ENCODE results near the gene GCNA. TPM values are rescaled to one million over a fixed set of nuclear protein-coding genes. Genes with fewer than 3 reads are reported as not detected.
"Not testable (repeated sequence)": the region's sequence is repeated elsewhere in the genome, so short reads cannot be mapped to it uniquely, and the experiment has no call there.

The GCNA gene
- total RNA-seq, 1 experiment from 2014 or later, result 2.9 TPM

DNA sequence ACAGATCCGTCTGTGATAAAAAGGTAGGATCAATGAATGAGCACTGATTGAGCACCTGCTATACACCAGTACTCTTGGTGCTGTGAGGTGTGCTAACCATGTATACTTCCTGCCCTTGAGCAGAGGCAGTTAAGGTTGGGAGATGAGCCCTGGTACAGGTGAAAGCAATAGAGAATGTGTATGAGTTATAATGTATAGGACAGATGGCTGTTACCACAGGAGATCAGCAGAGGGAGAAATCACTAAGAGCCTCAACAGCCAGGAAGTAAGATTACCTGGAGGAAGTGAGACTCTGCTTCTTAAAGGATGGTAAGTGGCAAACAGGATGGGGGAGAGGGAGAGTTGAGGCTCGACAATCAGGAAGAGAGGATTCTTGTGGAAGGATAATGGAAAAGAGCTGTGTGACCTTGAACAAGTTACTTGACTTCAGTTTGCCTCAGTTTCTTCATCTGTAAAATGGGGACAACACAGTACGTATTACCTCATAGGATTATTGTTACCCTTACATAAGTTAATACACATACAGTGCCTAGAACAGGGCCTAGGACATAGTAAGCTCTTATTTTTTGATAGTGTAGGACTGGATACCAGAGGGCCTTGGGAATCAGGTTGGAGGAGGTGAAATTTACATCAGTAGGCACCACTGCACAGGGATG, 31.0 kb downstream of the GCNA start:
- H3K4me2 ChIP-seq (ENCODE audit: low read length), result no peak overlapping the region
- TF ChIP-seq EZH2phosphoT487 (IDR thresholded peaks at IDR 0.05; ENCODE audit: borderline replicate concordance, low read length) (no peak), EZH2 (IDR thresholded peaks at IDR 0.05; ENCODE audit: low read length, unreplicated experiment) (no peak)
- TF ChIP-seq, protein P1, sequence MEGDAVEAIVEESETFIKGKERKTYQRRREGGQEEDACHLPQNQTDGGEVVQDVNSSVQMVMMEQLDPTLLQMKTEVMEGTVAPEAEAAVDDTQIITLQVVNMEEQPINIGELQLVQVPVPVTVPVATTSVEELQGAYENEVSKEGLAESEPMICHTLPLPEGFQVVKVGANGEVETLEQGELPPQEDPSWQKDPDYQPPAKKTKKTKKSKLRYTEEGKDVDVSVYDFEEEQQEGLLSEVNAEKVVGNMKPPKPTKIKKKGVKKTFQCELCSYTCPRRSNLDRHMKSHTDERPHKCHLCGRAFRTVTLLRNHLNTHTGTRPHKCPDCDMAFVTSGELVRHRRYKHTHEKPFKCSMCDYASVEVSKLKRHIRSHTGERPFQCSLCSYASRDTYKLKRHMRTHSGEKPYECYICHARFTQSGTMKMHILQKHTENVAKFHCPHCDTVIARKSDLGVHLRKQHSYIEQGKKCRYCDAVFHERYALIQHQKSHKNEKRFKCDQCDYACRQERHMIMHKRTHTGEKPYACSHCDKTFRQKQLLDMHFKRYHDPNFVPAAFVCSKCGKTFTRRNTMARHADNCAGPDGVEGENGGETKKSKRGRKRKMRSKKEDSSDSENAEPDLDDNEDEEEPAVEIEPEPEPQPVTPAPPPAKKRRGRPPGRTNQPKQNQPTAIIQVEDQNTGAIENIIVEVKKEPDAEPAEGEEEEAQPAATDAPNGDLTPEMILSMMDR (conservative IDR thresholded peaks at IDR 0.05; ENCODE audit: low read depth, low read length), result no peak
- no peak overlapping the region for H2AFZ ChIP-seq (ENCODE audit: low read length)
- no peak overlapping the region for H3K4me3 ChIP-seq (ENCODE audit: low read length)
- DNase-seq (no peak), ATAC-seq (no peak)
- no peak overlapping the region for H3K27ac ChIP-seq (ENCODE audit: low read length)
- H3K79me2 ChIP-seq (ENCODE audit: low read length), result no peaks in the 10 kb centered on the region
- no peaks in the 10 kb centered on the region for H4K20me1 ChIP-seq (ENCODE audit: low read length)
- H3F3A ChIP-seq (ENCODE audit: low read length, unreplicated experiment), result no peaks in the 10 kb centered on the region
- no peaks in the 10 kb centered on the region for H3K27me3 ChIP-seq (ENCODE audit: low read length)
- ChIA-PET CTCF (no interaction called here), POLR2A (ENCODE audit: unreplicated experiment) (no interaction called here)
- H3K9me3 ChIP-seq (ENCODE audit: low read length), result no peaks in the 10 kb centered on the region
- H3K9me2 ChIP-seq (replicated peaks; ENCODE audit: low read length), result no peaks in the 10 kb centered on the region
- H3K36me3 ChIP-seq (ENCODE audit: low read depth, low read length), result peaks cover 13% of the 10 kb centered on the region; the same call in 1 of the 2 replicates
- no peak overlapping the region for H3K9ac ChIP-seq (ENCODE audit: low read length)
- no peaks in the 10 kb centered on the region for H3K4me1 ChIP-seq (ENCODE audit: insufficient read depth, low read length)
- intact Hi-C loops (cut with micrococcal nuclease), result no loop called here
- BruUV-seq (replicated peaks), result no TSS peak

DNA sequence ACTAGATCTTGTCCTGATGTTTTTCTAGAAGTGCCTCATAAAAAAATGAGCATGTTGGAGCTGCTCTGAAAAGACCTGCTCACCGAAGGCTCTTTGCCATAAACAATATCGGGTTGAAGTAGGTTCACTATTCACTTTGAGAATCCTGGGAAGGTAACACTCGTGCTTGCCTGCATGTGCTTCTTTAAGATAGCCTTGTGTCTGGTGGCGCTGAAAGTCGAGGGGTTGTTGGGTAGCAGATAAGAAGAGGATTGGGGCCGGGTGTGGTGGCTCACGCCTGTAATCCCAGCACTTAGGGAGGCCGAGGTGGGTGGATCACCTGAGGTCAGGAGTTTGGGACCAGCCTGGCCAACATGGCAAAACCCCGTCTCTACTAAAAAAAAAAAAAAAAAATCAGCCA, 33.5 kb downstream of the GCNA start:
- H3K9me3 ChIP-seq (ENCODE audit: low read length); H4K20me1 ChIP-seq (ENCODE audit: low read length); CTCF ChIA-PET; H3K27me3 ChIP-seq (ENCODE audit: low read length); H3K4me2 ChIP-seq (ENCODE audit: low read length); H3K9me2 ChIP-seq (replicated peaks; ENCODE audit: low read length); DNase-seq; ATAC-seq; POLR2A ChIA-PET (ENCODE audit: unreplicated experiment); intact Hi-C loops (cut with micrococcal nuclease); H3K9ac ChIP-seq (ENCODE audit: low read length); H3K4me1 ChIP-seq (ENCODE audit: insufficient read depth, low read length); H3K27ac ChIP-seq (ENCODE audit: low read length); H3K4me3 ChIP-seq (ENCODE audit: low read length); BruUV-seq (replicated peaks); H2AFZ ChIP-seq (ENCODE audit: low read length); H3K79me2 ChIP-seq (ENCODE audit: low read length); H3F3A ChIP-seq (ENCODE audit: low read length, unreplicated experiment): not testable (repeated sequence)
- peaks cover 10% of the 10 kb centered on the region; the same call in 1 of the 2 replicates for H3K36me3 ChIP-seq (ENCODE audit: low read depth, low read length)

GRCh38 chrX:71612256-71612655, 34.0 kb downstream of the GCNA start:
- no TSS peak for BruUV-seq (replicated peaks)
- POLR2A ChIA-PET (ENCODE audit: unreplicated experiment), result no interaction called here
- H4K20me1 ChIP-seq (ENCODE audit: low read length), result no peaks in the 10 kb centered on the region

More at GRCh38 chrX:71612256-71612655, 34.0 kb downstream of the GCNA start:
- Histone ChIP-seq H3K27ac (ENCODE audit: low read length) (no peak overlapping the region), H3K4me1 (ENCODE audit: insufficient read depth, low read length) (no peaks in the 10 kb centered on the region), H3K4me3 (ENCODE audit: low read length) (no peak overlapping the region), H2AFZ (ENCODE audit: low read length) (no peak overlapping the region), H3K9ac (ENCODE audit: low read length) (no peak overlapping the region), H3K36me3 (ENCODE audit: low read depth, low read length) (peaks cover 10% of the 10 kb centered on the region; the same call in 1 of the 2 replicates), H3K27me3 (ENCODE audit: low read length) (no peaks in the 10 kb centered on the region), H3F3A (ENCODE audit: low read length, unreplicated experiment) (no peaks in the 10 kb centered on the region), H3K9me3 (ENCODE audit: low read length) (no peaks in the 10 kb centered on the region), H3K4me2 (ENCODE audit: low read length) (no peak overlapping the region), H3K9me2 (replicated peaks; ENCODE audit: low read length) (no peaks in the 10 kb centered on the region), H3K79me2 (ENCODE audit: low read length) (no peaks in the 10 kb centered on the region)
- DNase-seq (no peak), ATAC-seq (no peak)
- intact Hi-C loops (cut with micrococcal nuclease), result no loop called here
- TF ChIP-seq EZH2 (IDR thresholded peaks at IDR 0.05; ENCODE audit: low read length, unreplicated experiment) (no peak), EZH2phosphoT487 (IDR thresholded peaks at IDR 0.05; ENCODE audit: borderline replicate concordance, low read length) (no peak)
- TF ChIP-seq, protein P1 (conservative IDR thresholded peaks at IDR 0.05; ENCODE audit: low read depth, low read length), result no peak
- CTCF ChIA-PET, result no interaction called here

All from PC-3 (cell line).